Activated T-cell treated with anti-CD3 and anti-CD28 coated beads, Interleukin-2, amount 50 U/mL, for 72 hours (primary cell): ENCODE data around the gene ZNF462. TPM values are rescaled to one million over a fixed set of nuclear protein-coding genes. Genes with fewer than 3 reads are reported as not detected.

Experiments used
- ATAC-seq, 2 donors: fragments of 150-1000 bp; cut with Tn5 transposase; replicated peaks in 1 of 2; 2 replicates each; pipeline ENCODE4 v1.10.0; 2021; ENCODE audit warnings: moderate library complexity in 2 of 2, mild to moderate bottlenecking in 1 of 2
- DNase-seq, 2 donors: peaks; one replicate each; pipeline ENCODE4 v3.0.0; 2021 to 2022; ENCODE audit warnings: mixed read lengths in 1 of 2
- H3K27ac Mint-ChIP-seq: one replicate; pipeline ENCODE4 v1.8.0; 2022; ENCODE audit warnings: mild to moderate bottlenecking, moderate library complexity, mixed read lengths
- H3K27me3 Mint-ChIP-seq: one replicate; pipeline ENCODE4 v1.8.0; 2022; ENCODE audit warnings: low read depth, mixed read lengths
- H3K36me3 Mint-ChIP-seq, 2 donors: one replicate each; pipeline ENCODE4 v1.8.0; 2022; ENCODE audit warnings: mixed read lengths in 2 of 2, mild to moderate bottlenecking in 1 of 2; ENCODE audit not compliant: insufficient read depth in 2 of 2
- H3K4me1 Mint-ChIP-seq: one replicate; pipeline ENCODE4 v1.8.0; 2022; ENCODE audit warnings: low read depth, mixed read lengths
- H3K4me3 Mint-ChIP-seq, 2 donors: one replicate each; pipeline ENCODE4 v1.8.0; 2022; ENCODE audit warnings: mild to moderate bottlenecking in 2 of 2, mixed read lengths in 2 of 2, moderate library complexity in 2 of 2
- H3K9me3 Mint-ChIP-seq, 2 donors: one replicate each; pipeline ENCODE4 v1.8.0; 2022; ENCODE audit warnings: mixed read lengths in 2 of 2
- total RNA-seq, 2 donors: library from RNA; stranded (reverse); gene quantifications; one replicate each; pipeline ENCODE4 v1.2.3, GENCODE V29; 2022

Gene ZNF462
- total RNA-seq, 2 donors from 2014 or later = 0.36 to 0.76 TPM

- H3K27ac Mint-ChIP-seq = no peak overlapping the region
- H3K36me3 Mint-ChIP-seq = peaks cover 0 to 6% of the 10 kb centered on the region in 2 donors
- no peak overlapping the region for H3K4me3 Mint-ChIP-seq
- peaks cover 6% of the 10 kb centered on the region for H3K4me1 Mint-ChIP-seq
- DNase-seq = no peak
- no peak for ATAC-seq
- peaks cover 11 to 12% of the 10 kb centered on the region in 2 donors for H3K9me3 Mint-ChIP-seq
- H3K27me3 Mint-ChIP-seq = no peaks in the 10 kb centered on the region
Observed at GRCh38 chr9:106906129-106906528, 43.2 kb downstream of the ZNF462 start.

GRCh38 chr9:106911951-106912350 lies 49.0 kb downstream of the ZNF462 start:
- Mint-ChIP-seq H3K27me3 (peaks cover 5% of the 10 kb centered on the region), H3K4me3 (no peak overlapping the region), H3K27ac (no peak overlapping the region), H3K36me3 (no peaks in the 10 kb centered on the region), H3K9me3 (no peaks in the 10 kb centered on the region), H3K4me1 (peaks cover 22% of the 10 kb centered on the region)
- ATAC-seq = no peak
- no peak for DNase-seq

- DNase-seq (no peak), ATAC-seq (no peak)
- Mint-ChIP-seq H3K4me3 (no peak overlapping the region), H3K36me3 (no peaks in the 10 kb centered on the region), H3K27ac (no peak overlapping the region), H3K4me1 (peaks cover 24% of the 10 kb centered on the region), H3K9me3 (no peaks in the 10 kb centered on the region), H3K27me3 (peaks cover 5% of the 10 kb centered on the region)
Observed at GRCh38 chr9:106913276-106913675, 50.3 kb downstream of the ZNF462 start.

DNA sequence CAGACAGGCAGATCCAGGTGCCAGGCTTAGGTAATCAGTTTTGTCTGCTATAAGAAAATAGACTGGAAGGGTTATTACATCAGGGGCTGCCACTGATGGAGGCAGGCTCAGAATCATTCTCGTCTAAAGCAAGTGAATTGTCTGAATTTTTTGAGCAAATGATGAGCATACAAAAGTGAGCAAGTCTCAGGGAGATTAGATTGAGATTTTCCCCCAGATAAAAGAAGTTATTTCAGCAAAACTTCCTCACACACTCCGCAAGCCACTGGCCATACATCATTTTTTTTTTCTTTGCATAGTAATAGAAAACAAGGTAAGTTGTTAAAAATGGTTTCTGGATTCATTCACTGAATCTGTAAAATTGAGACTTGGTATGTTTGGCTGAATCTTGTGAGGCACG lies 52.9 kb downstream of the ZNF462 start:
- no peak overlapping the region for H3K4me3 Mint-ChIP-seq
- H3K27ac Mint-ChIP-seq = no peak overlapping the region
- peaks cover 5% of the 10 kb centered on the region for H3K27me3 Mint-ChIP-seq
- DNase-seq (no peak), ATAC-seq (no peak)
- peaks cover 0 to 2% of the 10 kb centered on the region in 2 donors for H3K9me3 Mint-ChIP-seq
- H3K4me1 Mint-ChIP-seq = peaks cover 33% of the 10 kb centered on the region
- H3K36me3 Mint-ChIP-seq = peaks cover 0 to 4% of the 10 kb centered on the region in 2 donors

GRCh38 chr9:106916466-106917235 lies 53.7 kb downstream of the ZNF462 start:
- Mint-ChIP-seq H3K27ac (no peak overlapping the region), H3K4me3 (no peak overlapping the region), H3K36me3 (peaks cover 0 to 4% of the 10 kb centered on the region in 2 donors), H3K27me3 (peaks cover 5% of the 10 kb centered on the region), H3K4me1 (peaks cover 41% of the 10 kb centered on the region), H3K9me3 (peaks cover 0 to 4% of the 10 kb centered on the region in 2 donors)
- no peak for DNase-seq
- no peak for ATAC-seq

DNA sequence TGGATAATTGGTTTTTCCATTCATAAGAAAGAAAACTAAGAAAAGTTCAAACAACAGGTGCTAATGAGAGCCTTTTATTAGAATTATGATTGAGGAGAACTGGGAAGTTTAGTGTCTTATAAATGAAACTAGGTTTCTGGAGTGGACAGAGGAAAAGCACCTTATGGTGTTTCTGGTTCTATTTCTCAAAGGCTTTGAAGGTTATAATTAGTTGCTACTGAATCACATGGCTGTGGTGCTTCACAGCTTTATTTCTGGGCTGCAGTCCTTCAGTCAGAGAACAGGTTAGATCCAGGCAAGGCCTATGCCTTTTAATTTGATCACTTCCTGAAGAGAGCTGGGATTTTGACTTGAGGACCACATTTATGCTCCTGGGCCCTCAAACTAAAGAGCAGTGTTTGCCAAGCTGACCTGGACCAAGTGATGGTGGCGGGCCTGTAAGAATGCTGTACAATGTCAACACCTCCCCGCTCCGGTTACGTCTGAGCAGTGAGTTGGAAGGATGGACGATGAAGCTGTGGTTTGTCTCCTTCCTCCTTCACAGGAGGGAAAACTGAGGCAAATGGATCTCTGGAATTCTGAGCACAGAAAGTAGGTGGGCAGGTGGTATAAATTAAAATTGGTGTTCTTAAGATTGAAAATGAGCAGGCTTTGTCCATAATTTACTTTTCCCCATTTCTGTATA lies 56.0 kb downstream of the ZNF462 start:
- no peak overlapping the region for H3K4me3 Mint-ChIP-seq
- H3K27me3 Mint-ChIP-seq = peaks cover 5% of the 10 kb centered on the region
- peaks cover 47% of the 10 kb centered on the region for H3K4me1 Mint-ChIP-seq
- DNase-seq (no peak), ATAC-seq (no peak)
- peaks cover 0 to 4% of the 10 kb centered on the region in 2 donors for H3K36me3 Mint-ChIP-seq
- peaks cover 0 to 5% of the 10 kb centered on the region in 2 donors for H3K9me3 Mint-ChIP-seq
- no peak overlapping the region for H3K27ac Mint-ChIP-seq

- Mint-ChIP-seq H3K9me3 (peaks cover 5 to 10% of the 10 kb centered on the region in 2 donors), H3K4me1 (peaks cover 47% of the 10 kb centered on the region), H3K27ac (no peak overlapping the region), H3K4me3 (no peak overlapping the region), H3K27me3 (peaks cover 5% of the 10 kb centered on the region), H3K36me3 (peaks cover 2 to 6% of the 10 kb centered on the region in 2 donors)
- ATAC-seq (no peak), DNase-seq (no peak)
Observed at GRCh38 chr9:106920091-106920490, 57.1 kb downstream of the ZNF462 start.

- peaks cover 2 to 7% of the 10 kb centered on the region in 2 donors for H3K36me3 Mint-ChIP-seq
- ATAC-seq (no peak), DNase-seq (no peak)
- H3K4me1 Mint-ChIP-seq = peaks cover 43% of the 10 kb centered on the region
- H3K27ac Mint-ChIP-seq = no peak overlapping the region
- H3K9me3 Mint-ChIP-seq = peaks cover 9 to 11% of the 10 kb centered on the region in 2 donors
- H3K27me3 Mint-ChIP-seq = peaks cover 8% of the 10 kb centered on the region
- peak overlapping the region in 1 of 2 donors; percentile 51 for H3K4me3 Mint-ChIP-seq
Observed at GRCh38 chr9:106920701-106921283, 57.8 kb downstream of the ZNF462 start.

- peaks cover 11 to 16% of the 10 kb centered on the region in 2 donors for H3K9me3 Mint-ChIP-seq
- H3K36me3 Mint-ChIP-seq = peaks cover 2 to 8% of the 10 kb centered on the region in 2 donors
- H3K27ac Mint-ChIP-seq = no peak overlapping the region
- H3K4me1 Mint-ChIP-seq = peaks cover 36% of the 10 kb centered on the region
- ATAC-seq (peak; percentile 72 to 99), DNase-seq (peak; percentile 1 to 46)
- peak overlapping the region in 1 of 2 donors; percentile 51 for H3K4me3 Mint-ChIP-seq
- H3K27me3 Mint-ChIP-seq = peaks cover 5% of the 10 kb centered on the region
Observed at GRCh38 chr9:106921341-106921899, 58.5 kb downstream of the ZNF462 start.

DNA sequence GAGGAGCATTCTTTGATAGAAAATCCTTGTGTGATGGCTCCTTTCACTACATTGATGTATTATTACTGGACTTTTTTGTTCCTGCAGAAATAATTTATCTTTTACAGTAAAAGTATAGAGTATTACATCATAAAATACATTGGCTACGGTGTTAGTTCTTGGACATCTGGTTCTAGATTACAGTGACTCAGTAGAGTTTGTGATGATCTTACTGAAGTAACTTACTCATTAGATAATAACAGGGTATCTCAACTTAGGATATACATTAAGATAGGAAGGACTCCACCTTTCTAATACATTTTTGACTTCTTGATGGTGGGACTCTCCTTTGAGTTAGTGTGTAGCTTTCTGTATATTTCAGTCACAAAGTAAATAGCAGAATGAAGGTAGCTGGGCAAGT lies 59.1 kb downstream of the ZNF462 start:
- ATAC-seq (no peak), DNase-seq (no peak)
- peaks cover 2 to 8% of the 10 kb centered on the region in 2 donors for H3K36me3 Mint-ChIP-seq
- H3K27me3 Mint-ChIP-seq = peaks cover 5% of the 10 kb centered on the region
- H3K27ac Mint-ChIP-seq = no peak overlapping the region
- peaks cover 30% of the 10 kb centered on the region for H3K4me1 Mint-ChIP-seq
- no peak overlapping the region for H3K4me3 Mint-ChIP-seq
- H3K9me3 Mint-ChIP-seq = peaks cover 11 to 16% of the 10 kb centered on the region in 2 donors

- Mint-ChIP-seq H3K27ac (no peak overlapping the region), H3K4me3 (no peak overlapping the region), H3K9me3 (peaks cover 12 to 15% of the 10 kb centered on the region in 2 donors), H3K36me3 (peaks cover 2 to 5% of the 10 kb centered on the region in 2 donors), H3K4me1 (peaks cover 19% of the 10 kb centered on the region), H3K27me3 (peaks cover 5% of the 10 kb centered on the region)
- ATAC-seq = no peak
- DNase-seq = no peak
Observed at GRCh38 chr9:106925392-106925791, 62.4 kb downstream of the ZNF462 start.

DNA sequence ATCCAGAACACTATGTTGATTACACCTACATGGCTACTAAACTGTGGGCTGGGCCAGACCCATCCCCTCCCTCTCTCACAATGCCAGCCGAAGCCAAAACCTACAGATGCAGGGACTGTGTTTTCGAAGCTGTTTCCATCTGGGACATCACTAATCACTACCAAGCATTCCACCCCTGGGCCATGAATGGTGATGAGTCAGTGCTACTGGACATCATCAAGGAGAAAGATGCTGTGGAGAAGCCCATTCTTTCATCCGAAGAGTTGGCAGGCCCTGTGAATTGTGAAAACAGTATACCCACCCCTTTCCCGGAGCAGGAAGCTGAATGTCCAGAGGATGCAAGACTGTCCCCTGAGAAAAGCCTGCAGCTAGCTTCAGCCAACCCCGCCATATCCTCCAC lies 65.0 kb downstream of the ZNF462 start:
- H3K36me3 Mint-ChIP-seq = peaks cover 2 to 4% of the 10 kb centered on the region in 2 donors
- H3K9me3 Mint-ChIP-seq = peaks cover 15 to 22% of the 10 kb centered on the region in 2 donors
- DNase-seq (no peak), ATAC-seq (no peak)
- no peak overlapping the region for H3K27ac Mint-ChIP-seq
- H3K27me3 Mint-ChIP-seq = peaks cover 5% of the 10 kb centered on the region
- no peaks in the 10 kb centered on the region for H3K4me1 Mint-ChIP-seq
- H3K4me3 Mint-ChIP-seq = no peak overlapping the region

DNA sequence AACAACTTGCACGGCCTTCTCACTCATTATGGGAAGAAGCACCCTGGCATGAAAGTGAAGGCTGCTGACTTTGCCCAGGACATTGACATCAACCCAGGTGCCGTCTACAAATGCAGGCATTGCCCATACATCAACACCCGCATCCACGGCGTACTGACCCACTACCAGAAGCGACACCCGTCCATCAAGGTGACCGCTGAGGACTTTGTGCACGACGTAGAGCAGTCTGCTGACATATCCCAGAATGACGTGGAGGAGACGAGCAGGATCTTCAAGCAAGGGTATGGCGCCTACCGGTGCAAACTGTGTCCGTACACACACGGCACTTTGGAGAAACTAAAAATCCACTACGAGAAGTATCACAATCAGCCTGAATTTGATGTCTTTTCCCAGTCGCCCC lies 65.4 kb downstream of the ZNF462 start:
- peaks cover 5% of the 10 kb centered on the region for H3K27me3 Mint-ChIP-seq
- H3K36me3 Mint-ChIP-seq = peaks cover 2 to 4% of the 10 kb centered on the region in 2 donors
- no peak overlapping the region for H3K27ac Mint-ChIP-seq
- H3K4me1 Mint-ChIP-seq = no peaks in the 10 kb centered on the region
- no peak for DNase-seq
- no peak for ATAC-seq
- H3K9me3 Mint-ChIP-seq = peaks cover 15 to 22% of the 10 kb centered on the region in 2 donors
- no peak overlapping the region for H3K4me3 Mint-ChIP-seq
